Osteoblast (primary cell): ENCODE results near the gene ATXN2. TPM values are rescaled to one million over a fixed set of nuclear protein-coding genes. Genes with fewer than 3 reads are reported as not detected.

Experiments used
- DNase-seq: peaks from one replicate; pipeline ENCODE4 v3.0.0; 2011; ENCODE audit warnings: low spot score, mixed read lengths; ENCODE audit not compliant: insufficient read length; ENCODE audit errors: missing footprints
- H2AFZ ChIP-seq: 2 replicates; pipeline ENCODE4 v1.6.0; 2011; ENCODE audit warnings: mild to moderate bottlenecking, low read length
- H3K27ac ChIP-seq: 2 replicates; pipeline ENCODE4 v1.5.1; 2011; ENCODE audit warnings: mild to moderate bottlenecking, low read depth, low read length, moderate library complexity
- H3K27me3 ChIP-seq: 2 replicates; pipeline ENCODE4 v1.6.0; 2012; ENCODE audit warnings: mild to moderate bottlenecking, control low read depth, inconsistent platforms, low read length, moderate library complexity; ENCODE audit not compliant: insufficient read depth
- H3K36me3 ChIP-seq: 2 replicates; pipeline ENCODE4 v1.5.1; 2011; ENCODE audit warnings: mild to moderate bottlenecking, low read length, control low read depth, moderate library complexity; ENCODE audit not compliant: insufficient read depth
- H3K4me1 ChIP-seq: 2 replicates; pipeline ENCODE4 v1.5.1; 2011; ENCODE audit warnings: mild to moderate bottlenecking, low read length, control low read depth, moderate library complexity; ENCODE audit not compliant: insufficient read depth
- H3K4me2 ChIP-seq: 2 replicates; pipeline ENCODE4 v1.6.0; 2011; ENCODE audit warnings: mild to moderate bottlenecking, low read length; ENCODE audit not compliant: insufficient read depth
- H3K4me3 ChIP-seq: fragments of 200-600 bp; sonication (generic); 3 replicates; pipeline ENCODE4 v1.5.1; 2012; ENCODE audit warnings: mild to moderate bottlenecking, low read length, inconsistent platforms; ENCODE audit not compliant: insufficient read depth
- H3K79me2 ChIP-seq: 2 replicates; pipeline ENCODE4 v1.6.0; 2012; ENCODE audit warnings: mild to moderate bottlenecking, low read length, control low read depth, inconsistent platforms; ENCODE audit not compliant: insufficient read depth
- H3K9me3 ChIP-seq: 2 replicates; pipeline ENCODE4 v1.5.1; 2011; ENCODE audit warnings: low read depth, low read length, control low read depth
- H4K20me1 ChIP-seq: 2 replicates; pipeline ENCODE4 v1.6.0; 2012; ENCODE audit warnings: mild to moderate bottlenecking, low read length, control low read depth; ENCODE audit not compliant: insufficient read depth
- total RNA-seq: library from RNA; depleted of rRNA; stranded (reverse); fragments of >200 nt; gene quantifications from 2 replicates; pipeline ENCODE4 v1.2.3, GENCODE V29; 2012
- TF ChIP-seq, protein P1 (sequence below): IDR thresholded peaks from 2 replicates; pipeline ENCODE4 v1.5.1; 2011; ENCODE audit warnings: mild to moderate bottlenecking, low read depth, low read length, moderate library complexity; ENCODE audit errors: extremely low read depth

Gene ATXN2
- total RNA-seq, 1 donor, result 39.4 TPM

DNA sequence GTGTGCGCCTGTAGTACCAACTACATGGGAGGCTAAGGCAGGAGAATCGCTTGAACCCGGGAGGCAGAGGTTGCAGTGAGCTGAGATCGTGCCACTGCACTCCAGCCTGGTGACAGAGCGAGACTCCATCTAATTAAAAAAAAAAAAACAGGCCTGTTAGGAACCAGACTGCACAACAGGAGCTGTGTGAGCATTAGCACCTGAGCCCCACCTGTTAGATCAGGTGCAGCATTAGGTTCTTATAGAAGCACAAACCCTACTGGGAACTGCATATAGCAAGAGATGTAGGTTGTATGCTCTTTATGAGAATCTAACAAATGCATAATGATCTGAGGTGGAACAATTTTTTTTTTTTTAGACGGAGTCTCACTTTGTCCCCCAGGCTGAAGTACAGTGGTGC, 8.6 kb downstream of the ATXN2 start:
- Histone ChIP-seq H3K9me3 (no peaks in the 10 kb centered on the region), H4K20me1 (peaks cover 76% of the 10 kb centered on the region), H3K36me3 (no peaks in the 10 kb centered on the region), H3K79me2 (peaks cover 100% of the 10 kb centered on the region), H2AFZ (no peak overlapping the region), H3K27me3 (no peaks in the 10 kb centered on the region), H3K4me2 (no peak overlapping the region), H3K4me1 (peaks cover 12% of the 10 kb centered on the region), H3K4me3 (no peak overlapping the region), H3K27ac (no peak overlapping the region)
- TF ChIP-seq, protein P1, sequence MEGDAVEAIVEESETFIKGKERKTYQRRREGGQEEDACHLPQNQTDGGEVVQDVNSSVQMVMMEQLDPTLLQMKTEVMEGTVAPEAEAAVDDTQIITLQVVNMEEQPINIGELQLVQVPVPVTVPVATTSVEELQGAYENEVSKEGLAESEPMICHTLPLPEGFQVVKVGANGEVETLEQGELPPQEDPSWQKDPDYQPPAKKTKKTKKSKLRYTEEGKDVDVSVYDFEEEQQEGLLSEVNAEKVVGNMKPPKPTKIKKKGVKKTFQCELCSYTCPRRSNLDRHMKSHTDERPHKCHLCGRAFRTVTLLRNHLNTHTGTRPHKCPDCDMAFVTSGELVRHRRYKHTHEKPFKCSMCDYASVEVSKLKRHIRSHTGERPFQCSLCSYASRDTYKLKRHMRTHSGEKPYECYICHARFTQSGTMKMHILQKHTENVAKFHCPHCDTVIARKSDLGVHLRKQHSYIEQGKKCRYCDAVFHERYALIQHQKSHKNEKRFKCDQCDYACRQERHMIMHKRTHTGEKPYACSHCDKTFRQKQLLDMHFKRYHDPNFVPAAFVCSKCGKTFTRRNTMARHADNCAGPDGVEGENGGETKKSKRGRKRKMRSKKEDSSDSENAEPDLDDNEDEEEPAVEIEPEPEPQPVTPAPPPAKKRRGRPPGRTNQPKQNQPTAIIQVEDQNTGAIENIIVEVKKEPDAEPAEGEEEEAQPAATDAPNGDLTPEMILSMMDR, result no peak
- no peak for DNase-seq

DNA sequence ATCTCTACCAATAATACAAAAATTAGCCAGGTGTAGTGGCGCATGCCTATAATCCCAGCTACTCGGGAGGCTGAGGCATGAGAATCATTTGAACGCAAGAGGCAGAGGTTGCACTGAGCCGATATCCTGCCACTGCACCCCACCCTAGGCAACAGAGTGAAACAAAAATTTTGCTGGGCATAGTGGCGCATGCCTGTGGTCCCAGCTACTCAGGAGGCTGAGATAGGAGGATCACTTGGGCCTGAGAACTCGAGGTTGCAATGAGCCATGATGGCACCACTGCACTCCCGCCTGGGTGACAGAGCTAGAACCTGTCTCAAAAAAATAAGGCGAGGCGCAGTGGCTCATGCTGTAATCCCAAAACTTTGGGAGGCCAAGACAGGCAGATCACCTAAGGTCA, 9.5 kb downstream of the ATXN2 start:
- H3K4me1 ChIP-seq, result peaks cover 5% of the 10 kb centered on the region
- no peak overlapping the region for H3K4me2 ChIP-seq
- H4K20me1 ChIP-seq, result peaks cover 76% of the 10 kb centered on the region
- H3K79me2 ChIP-seq, result peaks cover 100% of the 10 kb centered on the region
- no peak overlapping the region for H2AFZ ChIP-seq
- no peak overlapping the region for H3K4me3 ChIP-seq
- TF ChIP-seq, protein P1, result no peak
- H3K36me3 ChIP-seq, result no peaks in the 10 kb centered on the region
- no peaks in the 10 kb centered on the region for H3K27me3 ChIP-seq
- H3K27ac ChIP-seq, result no peak overlapping the region
- H3K9me3 ChIP-seq, result no peaks in the 10 kb centered on the region
- no peak for DNase-seq

DNA sequence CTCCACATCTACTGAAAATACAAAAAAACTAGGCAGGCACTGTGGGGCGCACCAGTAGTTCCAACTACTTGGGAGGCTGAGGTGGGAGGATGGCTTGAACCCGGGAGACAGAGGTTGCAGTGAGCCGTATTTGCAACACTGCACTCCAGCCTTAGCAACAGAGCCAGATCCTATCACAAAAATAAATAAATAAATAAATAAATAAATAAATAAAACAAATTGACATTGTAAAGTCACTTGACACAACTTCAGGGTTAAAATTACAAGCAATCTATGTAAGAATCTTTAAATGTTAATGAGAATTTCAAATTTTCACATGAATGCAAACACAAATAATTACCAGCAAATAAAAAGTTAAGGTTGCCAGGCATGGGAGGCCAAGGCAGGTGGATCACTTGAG, 11.1 kb downstream of the ATXN2 start:
- Histone ChIP-seq H3K4me1 (no peaks in the 10 kb centered on the region), H3K79me2 (peaks cover 100% of the 10 kb centered on the region), H3K27me3 (no peaks in the 10 kb centered on the region), H3K4me2 (no peak overlapping the region), H3K27ac (no peak overlapping the region), H2AFZ (no peak overlapping the region), H3K9me3 (no peaks in the 10 kb centered on the region), H4K20me1 (peaks cover 75% of the 10 kb centered on the region), H3K4me3 (no peak overlapping the region), H3K36me3 (no peaks in the 10 kb centered on the region)
- TF ChIP-seq, protein P1, result no peak
- DNase-seq, result no peak

DNA sequence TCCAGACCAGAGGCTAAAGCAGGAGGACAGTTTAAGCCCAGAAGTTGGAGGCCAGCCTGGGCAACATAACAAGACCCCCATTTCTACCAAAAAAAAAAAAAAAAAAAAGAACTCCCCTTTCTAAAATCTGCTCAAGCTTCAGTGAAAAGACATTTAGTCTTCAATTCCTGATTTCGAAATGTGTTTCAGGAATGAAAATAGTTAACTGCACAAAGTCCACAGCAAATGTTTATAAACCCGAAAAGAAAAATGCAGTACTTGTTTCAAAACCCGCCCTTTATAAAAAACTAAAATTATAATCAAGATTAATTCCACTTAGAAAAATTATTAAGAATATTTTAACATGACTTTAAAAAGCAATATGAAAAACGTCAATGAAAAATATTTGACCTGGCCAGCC, 12.1 kb downstream of the ATXN2 start:
- H2AFZ ChIP-seq, result no peak overlapping the region
- H3K79me2 ChIP-seq, result peaks cover 99% of the 10 kb centered on the region
- peaks cover 76% of the 10 kb centered on the region for H4K20me1 ChIP-seq
- H3K27ac ChIP-seq, result no peak overlapping the region
- no peaks in the 10 kb centered on the region for H3K4me1 ChIP-seq
- H3K4me2 ChIP-seq, result no peak overlapping the region
- H3K36me3 ChIP-seq, result no peaks in the 10 kb centered on the region
- no peak overlapping the region for H3K4me3 ChIP-seq
- H3K9me3 ChIP-seq, result no peaks in the 10 kb centered on the region
- DNase-seq, result no peak
- H3K27me3 ChIP-seq, result no peaks in the 10 kb centered on the region
- TF ChIP-seq, protein P1, result no peak
